Measurements from ENCODE around the gene ART4.

ART4 gene, protein sequence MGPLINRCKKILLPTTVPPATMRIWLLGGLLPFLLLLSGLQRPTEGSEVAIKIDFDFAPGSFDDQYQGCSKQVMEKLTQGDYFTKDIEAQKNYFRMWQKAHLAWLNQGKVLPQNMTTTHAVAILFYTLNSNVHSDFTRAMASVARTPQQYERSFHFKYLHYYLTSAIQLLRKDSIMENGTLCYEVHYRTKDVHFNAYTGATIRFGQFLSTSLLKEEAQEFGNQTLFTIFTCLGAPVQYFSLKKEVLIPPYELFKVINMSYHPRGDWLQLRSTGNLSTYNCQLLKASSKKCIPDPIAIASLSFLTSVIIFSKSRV

DNA sequence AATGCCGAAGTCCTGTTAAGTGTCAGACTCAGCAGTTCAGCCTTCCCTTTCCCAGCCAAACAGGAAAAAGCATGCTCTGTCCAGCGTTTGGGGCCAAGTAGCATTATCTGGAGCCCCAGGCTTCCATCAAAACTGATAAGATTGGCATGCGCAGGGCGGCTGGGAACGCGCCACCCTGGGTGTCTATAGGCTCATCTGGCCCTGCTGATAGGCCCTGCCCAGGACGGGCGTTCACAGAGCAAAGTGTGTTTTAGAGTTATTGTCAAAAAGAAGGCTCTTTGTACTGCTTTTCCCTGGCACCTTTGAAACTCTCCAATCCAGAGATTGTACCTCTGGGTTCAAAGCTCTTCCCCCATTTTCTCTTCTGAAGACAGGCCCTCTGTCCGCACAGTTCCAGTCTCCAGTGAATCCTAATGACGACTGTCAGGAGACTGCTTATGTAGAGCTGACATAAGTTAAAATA lies at the start of gene ART4:
ART4 (minus strand) TSS at position 102 of the 463 bp plus-strand sequence. CDS start 413 bp downstream, outside the sequence.
- no peak for DNase-seq (ENCODE audit: low read depth, low spot score)

DNA sequence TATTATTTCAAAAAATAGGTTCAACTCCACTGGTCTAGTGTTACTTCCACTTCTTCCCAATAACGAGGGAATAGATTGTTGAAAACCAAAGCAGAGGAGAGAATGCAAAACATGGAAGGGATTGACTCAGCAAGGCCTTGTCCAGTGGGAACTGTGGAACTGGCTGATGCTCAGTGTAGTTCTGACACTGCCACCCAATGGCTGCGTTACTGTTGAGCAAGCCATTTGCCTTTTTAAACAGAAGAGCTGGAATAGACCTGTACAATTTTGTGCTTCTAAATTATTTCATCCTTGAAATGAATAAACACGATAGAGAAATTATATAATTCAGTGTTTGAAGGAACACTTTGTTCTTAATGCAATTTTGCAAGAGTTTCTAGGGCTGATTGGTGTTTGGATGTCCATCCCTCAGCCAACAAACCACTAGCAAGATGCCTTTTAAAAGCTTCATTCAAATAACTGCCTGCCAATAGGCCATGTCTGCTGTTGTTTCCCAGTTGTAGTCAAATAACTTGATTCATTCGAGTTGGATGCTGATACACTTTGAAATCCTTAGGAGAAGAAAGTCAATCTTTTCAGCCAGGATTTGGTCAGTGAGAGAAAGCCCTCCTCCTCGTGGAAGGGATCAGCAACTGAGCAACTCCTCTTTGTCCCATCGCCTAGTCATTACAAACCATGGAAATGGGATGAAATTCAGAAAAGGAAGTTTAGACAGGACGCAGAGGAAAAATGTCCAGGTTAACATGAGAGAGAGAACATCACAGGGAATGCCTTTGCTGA lies 49.6 kb upstream of the ART4 start:
- no peak for DNase-seq (ENCODE audit: low read depth, low spot score)

DNA sequence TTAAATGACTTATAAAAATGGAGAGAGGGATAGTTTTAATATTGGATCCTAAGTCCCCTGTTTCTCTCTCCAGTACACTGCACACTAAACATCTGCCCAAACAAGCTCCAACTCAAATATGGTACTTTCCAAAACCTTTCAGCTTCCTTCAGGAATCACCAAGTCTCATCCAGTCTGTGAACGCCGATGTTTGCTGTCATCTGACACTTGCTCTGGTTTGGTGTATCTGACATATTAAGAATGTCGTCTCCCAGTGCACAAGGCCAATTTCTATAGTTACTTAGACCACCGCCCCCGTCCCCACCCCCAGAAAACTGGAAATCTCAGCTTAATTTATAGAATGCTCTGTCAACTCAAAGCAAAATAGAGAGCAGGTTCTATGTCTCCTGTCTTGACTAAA lies 47.4 kb upstream of the ART4 start:
- no peak for DNase-seq (ENCODE audit: low read depth, low spot score)

DNA sequence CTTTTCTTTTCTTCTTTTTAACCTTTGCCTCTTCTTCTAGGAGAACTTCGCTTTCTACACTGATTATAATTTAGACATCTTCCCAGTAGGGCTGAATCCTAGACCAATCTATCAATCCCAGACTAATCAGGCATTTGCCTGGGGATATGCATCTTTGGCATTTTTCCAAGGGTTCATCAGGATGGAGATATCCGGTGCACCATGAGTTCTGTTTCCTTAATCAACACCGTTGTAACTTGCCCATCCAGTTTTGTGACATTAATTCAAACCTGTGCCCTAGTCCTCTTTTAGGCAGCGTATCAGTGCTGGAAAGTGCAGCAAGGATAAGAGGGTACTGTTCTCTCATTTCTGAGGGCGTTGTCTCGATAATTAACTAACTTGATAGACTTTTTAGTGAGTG lies 42.9 kb upstream of the ART4 start:
- no peak for DNase-seq (ENCODE audit: low read depth, low spot score)

DNA sequence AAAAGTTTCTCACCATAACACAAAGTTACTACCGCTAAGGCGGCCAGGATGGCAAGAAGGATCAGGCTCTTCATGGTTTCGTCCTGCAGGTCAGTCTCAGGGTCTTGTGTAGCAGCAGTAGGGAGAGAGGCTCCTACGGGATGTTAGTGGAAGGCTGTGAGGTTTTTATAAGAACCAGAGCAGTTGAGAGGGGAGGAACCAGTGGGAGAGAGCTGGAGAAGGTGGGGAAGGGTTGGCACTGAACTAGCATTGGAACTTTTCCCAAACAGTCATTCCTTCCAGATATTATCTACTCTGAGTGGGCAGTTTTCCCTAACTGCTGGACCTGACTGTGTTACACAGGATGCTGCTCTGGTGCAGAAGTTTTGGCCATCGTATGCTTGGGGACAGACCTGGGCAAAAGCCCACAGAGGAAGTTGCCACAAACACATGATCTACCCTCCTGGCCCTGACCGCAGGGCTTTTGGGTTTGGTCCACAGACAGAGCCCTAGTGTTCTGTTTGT lies 42.4 kb upstream of the ART4 start, which contains the start of gene MGP:
MGP (minus strand) TSS at position 137 of the 504 bp plus-strand sequence; CDS start at position 74, 63 bp downstream.
- DNase-seq (ENCODE audit: low read depth, low spot score) = no peak

DNA sequence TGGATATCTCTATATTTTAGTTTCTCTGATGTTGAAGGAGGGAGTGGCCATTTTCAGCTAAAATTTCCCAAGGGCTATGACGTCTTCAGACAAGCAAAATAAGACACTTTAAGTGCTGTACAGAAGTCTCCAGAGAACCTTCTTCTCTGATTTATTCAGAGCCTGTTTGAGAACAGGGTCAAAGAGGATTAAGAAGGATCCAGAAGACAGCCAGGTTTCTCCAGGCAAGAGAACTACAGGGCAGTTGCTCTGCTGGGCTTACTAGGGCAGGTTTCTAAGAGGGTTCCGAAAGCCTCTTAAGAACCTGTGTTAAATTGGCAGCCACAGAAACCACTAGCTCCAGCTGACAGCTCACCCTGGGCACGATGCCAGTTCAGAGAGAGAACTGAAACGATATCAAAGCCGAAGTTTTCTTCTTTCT lies 41.1 kb upstream of the ART4 start:
- peak; percentile 55 for DNase-seq (ENCODE audit: low read depth, low spot score)

DNA sequence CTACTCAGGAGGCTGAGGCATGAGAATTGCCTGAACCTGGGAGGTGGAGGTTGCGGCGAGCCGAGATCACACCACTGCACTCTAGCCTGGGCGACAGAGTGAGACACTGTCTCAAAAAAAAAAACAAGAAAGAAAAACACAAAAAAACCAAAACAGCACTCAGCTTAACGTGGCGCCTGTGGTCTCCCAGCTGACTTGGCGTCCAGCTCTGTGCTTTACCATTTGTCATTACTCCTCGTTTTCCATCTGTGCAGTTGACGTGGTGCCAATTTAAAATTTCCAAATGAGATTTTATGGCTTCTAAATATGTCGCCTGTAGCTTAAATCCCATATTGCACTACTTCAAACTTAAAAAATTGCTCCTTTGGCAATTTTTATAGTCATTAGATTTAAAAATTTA lies 40.4 kb upstream of the ART4 start:
- DNase-seq (ENCODE audit: low read depth, low spot score) = no peak

DNA sequence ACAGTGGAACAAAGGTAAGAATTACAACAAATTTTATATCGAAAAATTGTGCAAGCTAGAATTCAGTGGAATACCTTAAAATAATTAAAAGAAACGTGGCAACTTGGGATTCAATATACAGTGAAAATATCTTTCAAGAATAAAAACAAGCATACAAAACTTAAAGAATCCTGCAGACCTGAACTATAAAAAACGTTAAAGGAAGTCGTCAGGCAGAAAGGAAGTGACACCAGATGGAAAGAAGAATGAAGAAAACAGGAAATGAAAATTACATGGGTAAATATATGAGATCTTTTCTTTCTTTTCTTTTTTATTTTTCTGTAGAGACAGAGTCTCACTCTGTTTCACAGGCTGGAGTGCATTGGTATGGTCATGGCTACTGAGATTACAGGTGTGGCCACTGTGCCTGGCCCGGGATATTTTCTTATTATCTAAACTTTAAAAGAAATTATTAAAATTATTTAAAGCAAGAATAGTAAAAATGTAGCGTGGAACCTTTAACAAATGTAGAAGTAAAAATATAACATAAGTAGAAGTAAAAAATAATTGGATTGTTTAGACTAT lies 37.6 kb upstream of the ART4 start:
- DNase-seq (ENCODE audit: low read depth, low spot score) = no peak

DNA sequence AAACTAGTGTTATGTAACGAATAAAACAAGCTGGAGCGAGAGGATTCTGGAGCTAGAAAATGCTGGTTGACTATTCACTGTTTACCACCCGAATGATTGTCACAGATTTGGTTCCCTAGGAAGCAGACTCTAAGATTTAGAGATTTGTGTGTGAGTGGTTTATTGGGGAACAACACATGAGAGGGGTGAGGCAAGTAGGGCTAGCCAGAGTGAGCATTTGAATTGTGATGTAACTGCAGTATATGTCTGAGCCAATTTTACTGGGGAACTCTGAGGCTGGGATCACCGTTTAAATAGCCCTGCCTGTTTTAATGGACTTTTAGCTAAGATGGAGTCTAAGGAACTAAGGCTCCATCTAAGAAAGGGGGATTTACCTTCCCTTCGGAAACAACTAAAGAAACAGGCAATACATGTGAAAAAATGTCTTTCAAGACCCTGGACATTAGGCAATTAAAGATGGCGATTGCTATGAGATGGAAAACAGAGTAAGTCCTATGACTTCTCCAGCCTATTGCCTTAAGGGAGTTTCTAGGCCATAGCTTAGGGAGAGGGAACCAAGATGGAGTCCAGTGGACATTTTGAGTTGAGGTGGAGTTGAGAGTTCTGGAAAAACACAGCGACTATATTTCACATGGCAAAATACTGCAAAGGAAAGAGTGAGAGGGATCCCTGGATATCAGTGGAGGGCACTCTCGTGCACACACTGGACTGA lies 36.1 kb upstream of the ART4 start:
- DNase-seq (ENCODE audit: low read depth, low spot score) = no peak

DNA sequence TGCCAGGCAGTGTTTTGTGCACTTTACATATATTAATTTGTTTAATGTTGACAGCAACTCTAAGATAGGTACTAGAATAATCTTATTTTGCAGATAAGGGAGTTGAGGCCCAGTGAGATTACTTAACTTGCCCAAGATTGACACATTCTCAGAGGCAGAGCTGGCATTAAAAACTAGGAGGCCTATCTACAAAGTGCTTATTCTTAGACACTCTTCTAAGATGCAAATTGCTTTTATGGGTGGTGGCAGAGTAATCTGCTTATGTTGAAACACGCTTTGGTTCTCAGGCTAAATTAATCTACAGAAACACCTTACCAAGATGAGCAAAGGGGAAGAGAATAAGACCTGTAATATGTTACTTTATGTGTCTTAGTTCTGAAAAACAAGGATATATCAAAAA lies 35.2 kb upstream of the ART4 start:
- DNase-seq (ENCODE audit: low read depth, low spot score) = no peak

DNA sequence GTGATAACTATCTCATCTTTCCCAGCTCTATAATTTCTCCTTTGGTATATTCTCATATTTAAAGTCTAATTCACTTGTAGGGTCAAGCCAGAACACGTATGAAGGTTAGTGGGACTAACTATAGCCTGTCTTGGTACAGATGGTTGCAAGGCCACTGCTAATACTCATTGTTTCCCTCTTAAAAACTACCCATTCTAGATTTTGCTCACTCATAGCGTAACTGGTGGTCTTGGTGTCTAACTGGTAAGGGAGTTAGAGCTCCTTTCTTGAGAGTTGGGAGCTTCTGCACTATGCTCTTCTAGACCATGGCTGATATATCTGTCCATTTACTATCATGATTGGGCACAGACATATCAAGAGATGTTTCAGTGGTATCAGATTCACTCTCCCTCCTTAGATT lies 33.5 kb upstream of the ART4 start:
- no peak for DNase-seq (ENCODE audit: low read depth, low spot score)

DNA sequence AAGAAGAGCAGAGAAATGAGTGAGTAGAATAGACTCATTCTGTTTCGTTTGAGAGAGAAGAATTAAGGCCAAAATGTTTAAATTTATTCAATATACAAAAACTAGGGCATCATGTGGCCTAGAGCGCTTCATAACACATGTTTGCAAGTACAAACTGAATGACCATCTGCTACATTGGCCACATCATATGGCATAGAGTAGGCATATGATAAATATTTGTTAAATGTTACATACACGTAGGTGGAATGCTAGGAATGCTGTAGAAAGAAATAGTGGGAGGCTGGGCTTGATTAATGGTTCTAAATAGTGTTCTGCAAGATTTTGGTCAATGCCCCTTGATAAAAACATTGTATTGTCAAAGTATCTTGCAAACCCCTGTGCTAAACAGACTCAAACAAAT lies 31.6 kb upstream of the ART4 start:
- no peak for DNase-seq (ENCODE audit: low read depth, low spot score)

DNA sequence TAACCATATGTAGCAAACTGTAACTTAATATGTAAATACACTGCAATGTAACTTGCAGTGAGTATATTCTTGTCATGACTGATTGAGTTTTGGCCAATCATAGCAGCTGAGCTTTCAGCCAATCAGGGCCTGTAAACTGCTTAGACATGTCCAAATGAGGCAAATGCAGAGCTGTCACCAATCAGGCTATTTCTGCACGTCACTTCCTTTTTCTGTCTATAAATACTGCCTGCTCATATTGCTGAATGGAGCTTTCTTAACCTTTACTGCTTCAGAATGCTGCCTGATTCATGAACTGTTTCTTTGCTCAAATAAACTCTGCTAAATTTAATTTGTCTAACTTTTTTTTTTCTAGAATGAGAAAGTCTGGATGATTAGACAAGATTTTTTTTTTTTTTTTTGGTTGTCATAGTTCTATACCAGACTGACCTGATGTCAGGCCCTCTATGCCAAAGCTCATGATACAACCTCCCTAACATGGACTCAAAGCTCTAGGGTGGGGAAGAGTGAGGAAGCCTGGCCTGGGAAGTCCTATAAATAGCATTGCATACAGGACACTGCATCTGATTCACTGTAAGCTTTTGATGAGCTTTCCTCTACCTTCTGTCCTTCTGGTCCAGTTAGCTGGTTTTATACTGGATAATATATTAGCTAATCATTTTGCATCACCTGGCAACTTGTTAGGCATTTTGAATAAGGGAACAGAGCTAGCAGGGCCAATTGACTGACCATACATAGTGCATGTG lies 30.3 kb upstream of the ART4 start:
- DNase-seq (ENCODE audit: low read depth, low spot score) = no peak

DNA sequence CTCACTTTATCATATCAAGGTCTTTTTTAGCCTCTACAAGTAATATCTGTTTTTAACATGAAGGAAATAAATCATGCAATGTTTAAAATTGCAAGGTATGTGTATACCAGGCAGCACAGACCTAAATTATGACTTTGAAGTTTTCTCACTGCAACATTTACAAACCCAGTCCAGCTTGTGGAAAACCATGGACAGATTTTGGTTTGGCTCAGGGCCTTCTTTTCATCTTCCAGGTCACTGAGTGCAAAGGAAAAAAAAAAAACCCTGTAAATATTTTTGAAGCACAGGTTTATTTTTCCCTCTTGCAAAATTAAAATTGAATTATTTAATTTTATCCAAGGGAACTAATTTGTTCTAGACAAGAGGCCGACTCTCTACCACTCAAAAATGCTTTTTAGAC lies 28.6 kb upstream of the ART4 start:
- DNase-seq (ENCODE audit: low read depth, low spot score) = no peak

DNA sequence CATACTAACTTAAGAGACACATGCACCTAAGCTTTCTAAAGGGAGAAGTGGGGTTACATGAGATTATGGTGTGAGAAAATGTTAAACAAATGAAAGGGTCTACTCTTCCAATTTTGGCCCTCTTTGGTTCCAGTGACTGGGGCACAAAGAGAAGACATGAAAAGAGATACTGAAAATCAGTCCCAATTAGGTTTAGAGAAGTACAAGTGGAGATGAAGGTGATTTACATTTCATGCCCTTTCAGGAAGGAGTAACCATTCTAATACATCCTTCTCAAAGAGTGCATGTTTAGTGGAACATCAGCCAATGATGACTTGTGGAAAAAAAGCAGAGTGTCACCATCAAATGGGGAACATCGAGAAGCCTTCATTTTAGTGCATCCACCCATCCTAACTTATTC lies 27.9 kb upstream of the ART4 start:
- no peak for DNase-seq (ENCODE audit: low read depth, low spot score)

DNA sequence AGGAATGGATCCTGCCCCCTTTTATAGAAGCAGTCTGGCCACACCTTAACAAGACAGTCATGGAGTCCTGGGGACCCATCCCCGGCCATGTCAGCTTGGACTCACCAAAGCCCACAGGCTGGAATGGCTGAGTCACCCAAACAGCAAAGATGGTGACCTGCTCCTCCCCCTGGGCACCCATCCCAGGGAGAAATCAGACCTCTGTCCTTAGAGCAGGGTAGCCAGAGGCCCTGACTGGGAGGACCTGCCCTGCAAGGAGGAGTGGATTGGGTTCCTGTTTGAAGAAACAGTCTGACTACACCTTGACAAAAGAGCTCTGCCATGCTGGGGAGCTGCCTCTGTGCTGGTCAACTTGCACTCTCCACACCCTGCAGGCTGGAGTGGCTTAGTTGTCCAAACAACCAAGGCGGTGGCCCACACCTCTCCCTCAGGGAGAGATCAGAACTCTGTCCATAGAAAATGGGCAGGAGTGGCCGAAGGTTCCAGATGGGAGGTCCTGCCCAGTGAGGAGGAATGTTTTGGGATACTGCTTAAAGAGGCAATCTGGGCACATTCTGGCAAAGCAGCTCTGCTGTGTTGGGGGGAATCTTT lies 25.7 kb upstream of the ART4 start:
- no peak for DNase-seq (ENCODE audit: low read depth, low spot score)

DNA sequence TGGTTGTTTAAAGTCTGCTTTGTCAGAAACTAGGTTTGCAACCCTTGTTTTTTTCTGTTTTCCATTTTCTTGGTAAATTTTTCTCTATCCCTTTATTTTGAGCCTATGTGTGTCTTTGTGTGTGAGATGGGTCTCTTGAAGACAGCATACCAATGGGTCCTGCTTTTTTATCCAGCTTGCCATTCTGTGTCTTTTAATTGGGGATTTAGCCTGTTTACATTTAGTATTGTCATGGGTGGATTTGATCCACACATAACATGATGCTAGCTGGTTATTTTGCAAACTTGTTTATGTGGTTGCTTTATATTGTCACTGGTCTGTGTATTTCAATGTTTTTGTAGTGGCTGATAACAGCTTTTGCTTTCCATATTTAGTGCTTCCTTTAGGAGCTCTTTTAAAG lies 17.2 kb upstream of the ART4 start:
- no peak for DNase-seq (ENCODE audit: low read depth, low spot score)

DNA sequence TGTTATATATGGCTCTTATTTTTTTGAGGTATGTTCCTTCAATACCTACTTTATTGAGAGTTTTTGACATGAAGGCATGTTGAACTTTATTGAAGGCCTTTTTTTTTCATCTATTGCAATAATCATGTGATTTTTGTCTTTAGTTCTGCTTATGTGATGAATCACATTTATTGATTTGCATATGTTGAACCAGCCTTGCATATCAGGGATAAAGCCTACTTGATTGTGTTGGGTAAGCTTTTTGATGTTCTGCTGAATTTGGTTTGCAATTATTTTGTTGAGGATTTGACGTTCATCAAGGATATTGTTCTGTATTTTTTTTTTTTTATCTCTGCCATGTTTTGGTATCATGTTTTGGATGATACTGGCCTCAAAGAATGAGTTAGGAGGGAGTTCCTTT lies 15.2 kb upstream of the ART4 start:
- DNase-seq (ENCODE audit: low read depth, low spot score) = no peak

DNA sequence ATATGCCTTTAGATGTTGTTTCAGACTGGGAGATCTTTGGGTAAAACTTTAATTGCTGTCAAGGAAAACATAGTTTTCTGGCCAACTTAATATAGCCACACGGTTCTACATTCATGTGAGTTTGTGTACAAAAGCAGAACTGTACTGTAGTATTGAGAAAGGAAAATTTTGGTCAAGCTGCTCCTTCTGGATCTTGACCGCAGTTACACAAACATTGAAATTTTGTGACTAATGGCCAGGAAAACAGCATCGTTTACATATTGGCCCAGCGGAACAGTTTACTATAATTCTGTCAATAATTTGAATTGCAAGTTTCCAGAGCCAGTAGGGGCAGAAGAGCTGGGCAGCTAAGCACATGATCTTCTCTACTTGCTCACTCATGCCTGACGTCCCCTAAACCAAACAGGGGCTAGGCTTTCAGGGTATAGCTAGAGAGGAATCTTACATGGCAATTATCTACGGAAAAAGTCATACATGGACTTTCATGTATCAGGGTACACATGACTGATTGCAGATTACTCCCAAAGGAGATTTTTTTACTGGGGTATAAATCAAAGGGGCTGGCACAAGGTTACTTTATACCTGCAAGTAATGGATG lies 11.4 kb upstream of the ART4 start:
- DNase-seq (ENCODE audit: low read depth, low spot score) = no peak

DNA sequence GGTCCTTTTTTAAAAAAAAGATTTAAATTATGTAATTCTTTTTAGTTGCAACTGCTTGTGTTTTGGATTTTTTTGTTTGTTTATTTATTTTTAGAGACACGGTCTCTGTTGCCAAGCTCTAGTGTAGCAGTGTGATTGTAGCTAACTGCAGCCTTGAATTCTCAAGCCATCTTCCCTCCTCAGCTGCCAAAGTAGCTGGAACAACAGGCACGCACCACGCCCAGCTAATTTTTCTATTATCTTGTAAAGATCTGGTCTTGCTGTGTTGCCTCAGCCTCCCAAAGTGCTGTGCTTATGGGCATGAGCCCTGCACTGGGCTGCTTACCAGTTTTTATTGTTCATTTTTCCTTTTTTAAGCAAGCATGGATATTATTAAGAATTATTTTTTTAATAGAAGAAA lies 10.6 kb upstream of the ART4 start:
- DNase-seq (ENCODE audit: low read depth, low spot score) = no peak
